Stimulated activated CD8-positive, alpha-beta memory T cell treated with anti-CD3 and anti-CD28 coated beads, Interleukin-15, amount 100 ng/mL, for 4 hours (primary cell): ENCODE results near the gene SHROOM3.
"Not testable (repeated sequence)": the region's sequence is repeated elsewhere in the genome, so short reads cannot be mapped to it uniquely, and the experiment has no call there.

Experiments
- DNase-seq, 2 donors: peaks; one replicate each; pipeline ENCODE4 v3.0.0-alpha.2; 2020; ENCODE audit warnings: low read depth in 2 of 2

Gene SHROOM3

DNA sequence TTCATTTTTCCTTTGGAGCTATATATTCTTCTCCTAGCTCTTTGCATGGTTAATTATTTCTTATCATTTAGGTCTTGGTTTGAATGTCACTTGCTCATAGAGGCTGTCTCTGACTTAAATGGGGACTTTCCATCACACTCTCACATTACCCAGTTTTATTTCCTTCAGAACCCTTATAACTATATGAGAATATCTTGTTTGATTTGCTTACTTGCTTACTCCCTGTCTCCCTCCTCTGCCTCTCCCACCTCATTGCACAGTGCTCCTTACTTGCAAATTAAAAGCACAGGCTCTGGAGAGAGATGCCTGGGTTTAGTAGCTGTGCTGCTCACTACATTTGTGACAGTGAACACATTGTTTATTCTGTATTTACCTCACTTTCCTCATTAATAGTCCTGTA, 288.3 kb downstream of the SHROOM3 start:
- DNase-seq, result no peak

DNA sequence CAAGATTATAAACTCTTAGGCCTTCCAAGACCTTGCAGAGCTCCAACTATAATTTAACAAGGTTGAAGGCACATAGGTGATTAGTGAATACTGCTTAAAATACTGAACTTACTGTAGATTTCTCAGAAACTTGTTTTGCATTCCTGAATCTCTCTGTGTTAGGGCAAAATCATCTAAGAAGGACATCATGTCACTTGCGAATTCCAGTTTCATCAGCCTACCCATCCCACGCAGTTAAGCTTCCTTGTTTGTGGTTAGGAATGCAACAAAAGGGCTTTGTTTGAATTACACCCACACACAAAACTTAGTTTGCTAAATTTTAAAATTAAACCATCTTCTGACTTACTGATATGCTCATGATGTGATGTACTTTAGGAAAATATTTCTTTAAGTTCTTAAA, 288.9 kb downstream of the SHROOM3 start:
- no peak for DNase-seq

DNA sequence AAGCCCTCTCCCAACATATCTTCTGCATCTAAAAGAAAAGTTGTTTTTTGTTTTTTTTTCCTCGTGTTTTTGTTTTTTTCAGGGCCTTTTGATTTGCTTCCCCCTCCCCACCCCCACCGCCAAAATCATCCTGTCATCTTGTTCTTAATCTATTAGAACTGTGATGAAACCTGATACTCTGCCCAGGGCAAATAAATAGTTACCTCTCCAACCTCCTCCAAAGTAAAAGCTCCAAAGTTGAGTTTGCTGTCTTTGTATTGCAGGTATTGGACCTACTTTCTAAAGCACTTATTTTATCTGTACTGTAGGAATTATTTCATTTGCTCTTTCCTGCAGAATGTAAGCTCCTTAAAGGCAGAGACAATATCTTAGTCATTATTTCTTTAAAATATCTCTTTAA, 290.0 kb downstream of the SHROOM3 start:
- no peak for DNase-seq

DNA sequence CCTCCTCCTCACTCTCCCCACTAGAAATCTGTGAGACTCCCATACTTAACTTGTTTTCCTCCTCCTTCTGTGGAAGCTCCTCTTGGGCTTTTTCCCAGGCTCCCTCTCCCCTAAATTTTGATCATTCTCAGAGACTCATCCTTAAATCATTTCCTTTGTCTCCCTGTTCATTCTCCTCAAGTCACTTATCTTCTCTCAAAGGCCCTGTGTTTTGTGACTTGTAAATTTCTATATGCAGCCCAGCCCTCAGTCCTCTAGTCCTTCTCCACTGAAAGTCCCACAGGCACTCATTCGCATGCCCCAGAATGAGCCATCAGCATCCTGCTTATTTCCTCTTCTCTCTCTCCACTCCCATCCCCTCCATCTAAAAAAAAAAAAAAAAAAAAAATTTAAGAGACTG, 291.1 kb downstream of the SHROOM3 start:
- DNase-seq, result no peak

DNA sequence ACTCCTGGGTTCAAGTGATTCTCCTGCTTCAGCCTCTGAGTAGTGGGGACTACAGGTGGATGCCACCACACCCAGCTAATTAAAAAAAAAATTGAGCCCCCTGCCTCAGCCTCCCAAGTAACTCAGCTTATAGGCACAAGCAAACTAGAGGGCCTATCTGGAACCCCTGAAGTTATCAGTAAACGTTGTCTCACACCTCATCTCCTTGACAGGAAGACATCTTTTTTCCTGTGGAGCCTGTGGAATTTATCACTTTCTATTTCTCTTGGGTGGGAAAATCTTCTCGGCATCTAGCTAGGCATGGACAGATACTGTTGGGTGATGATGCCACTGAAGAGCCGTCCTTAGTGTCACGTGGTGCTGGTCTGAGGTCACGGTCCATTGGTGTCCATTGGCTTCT, 291.6 kb downstream of the SHROOM3 start:
- no peak for DNase-seq

DNA sequence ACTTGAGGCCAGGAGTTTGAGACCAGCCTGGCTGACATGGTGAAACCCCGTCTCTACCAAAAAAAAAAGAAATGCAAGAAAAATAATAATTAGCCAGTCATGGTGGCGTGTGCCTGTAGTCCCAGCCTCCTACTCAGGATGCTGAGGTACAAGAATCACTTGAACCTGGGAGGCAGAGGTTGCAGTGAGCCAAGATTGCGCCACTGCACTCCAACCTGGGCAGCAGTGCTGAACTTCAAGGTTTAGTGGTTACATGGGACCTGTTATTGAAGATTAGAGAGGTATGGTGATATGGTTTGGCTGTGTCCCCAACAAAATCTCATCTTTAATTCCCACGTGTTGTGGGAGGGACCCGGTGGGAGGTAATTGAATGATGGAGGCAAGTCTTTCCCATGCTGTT, 292.9 kb downstream of the SHROOM3 start:
- not testable (repeated sequence) for DNase-seq

DNA sequence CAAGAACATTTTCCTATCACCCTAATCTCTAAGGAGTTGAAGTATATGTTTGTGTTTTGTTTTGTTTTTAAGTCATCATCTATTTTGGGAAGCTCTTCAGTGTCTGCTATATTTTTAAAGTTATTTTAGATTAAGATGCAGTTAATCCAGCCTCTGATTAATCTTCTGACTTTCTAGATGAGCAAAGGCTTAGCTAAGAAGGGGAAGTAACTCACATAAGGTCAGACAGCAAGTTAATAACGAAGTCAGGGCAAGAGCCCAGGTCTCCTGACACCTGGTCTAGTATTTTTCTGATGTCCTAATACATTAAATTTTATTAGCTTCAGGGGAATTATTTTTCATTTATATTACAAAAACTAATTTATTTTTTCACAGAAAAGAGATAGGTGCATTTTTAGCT, 294.4 kb downstream of the SHROOM3 start:
- DNase-seq, result no peak

DNA sequence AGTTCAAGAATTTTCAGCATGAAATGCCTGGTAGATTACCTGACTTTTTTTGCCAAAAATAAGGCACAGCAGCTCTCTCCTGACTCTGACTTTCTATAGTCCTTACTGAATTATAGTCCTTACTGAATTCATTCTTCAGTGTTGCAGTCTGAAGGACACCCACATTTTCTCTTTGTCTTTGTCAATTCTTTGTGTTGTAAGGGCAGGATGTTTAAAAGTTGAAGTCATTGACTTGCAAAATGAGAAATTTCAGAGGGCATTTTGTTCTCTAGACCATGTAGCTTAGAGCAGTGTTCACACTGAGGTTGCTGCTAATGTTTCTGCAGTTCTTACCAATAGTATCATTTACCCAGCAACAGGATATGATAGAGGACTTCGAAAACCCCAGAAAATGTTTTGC, 295.0 kb downstream of the SHROOM3 start:
- no peak for DNase-seq

DNA sequence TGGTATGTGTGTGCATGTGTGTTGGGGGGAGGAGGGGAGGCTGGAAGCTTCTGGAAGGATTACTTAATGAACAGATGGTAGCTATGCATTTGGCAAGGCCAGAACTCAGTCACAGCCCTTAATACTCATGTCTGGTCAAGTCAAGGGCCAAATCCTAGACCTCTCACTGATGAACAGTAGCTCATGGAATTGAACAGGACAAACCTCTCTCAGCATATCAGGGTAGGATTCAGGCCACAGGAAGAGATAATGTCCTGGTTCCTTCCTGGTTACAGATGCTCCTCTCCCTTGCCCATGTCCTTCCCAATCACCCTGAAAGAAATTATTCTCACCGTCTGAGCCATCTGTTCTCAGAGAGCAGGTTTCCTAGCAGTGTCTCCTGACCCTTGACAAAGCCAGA, 297.2 kb downstream of the SHROOM3 start:
- no peak for DNase-seq

DNA sequence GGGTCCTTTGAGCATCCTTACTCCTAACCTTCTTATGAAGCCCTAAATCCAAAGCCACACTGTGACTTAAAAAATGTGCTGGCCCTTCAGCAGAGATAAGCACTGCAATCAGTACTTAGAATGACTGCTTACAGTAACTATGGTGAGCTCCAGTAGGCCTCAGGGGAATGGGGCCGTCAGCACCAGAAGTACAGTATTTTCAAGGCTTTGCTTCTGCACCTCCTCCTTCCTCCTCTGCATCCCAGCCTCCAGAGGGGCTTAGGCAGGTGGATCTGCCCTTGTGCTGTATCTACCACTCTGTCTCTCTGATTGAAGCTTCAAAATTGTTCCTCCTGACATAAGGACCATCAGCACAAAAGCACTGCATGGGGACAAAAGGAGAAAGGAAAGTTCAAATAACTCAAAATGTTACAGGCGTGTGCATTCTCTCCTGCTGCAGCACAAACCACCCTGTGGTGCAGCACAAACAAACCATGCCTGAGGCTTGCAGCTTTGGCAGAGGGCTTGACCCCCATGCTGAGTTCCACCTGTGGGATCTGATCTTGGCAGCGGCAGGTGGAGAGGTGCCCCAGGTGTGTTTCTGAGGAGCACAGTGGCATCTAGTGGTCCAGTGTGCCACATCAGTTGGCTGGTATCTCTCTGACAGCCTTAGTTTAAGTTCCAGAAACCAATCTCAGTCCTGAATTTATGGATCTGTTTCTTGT, 298.2 kb downstream of the SHROOM3 start:
- DNase-seq, result no peak

DNA sequence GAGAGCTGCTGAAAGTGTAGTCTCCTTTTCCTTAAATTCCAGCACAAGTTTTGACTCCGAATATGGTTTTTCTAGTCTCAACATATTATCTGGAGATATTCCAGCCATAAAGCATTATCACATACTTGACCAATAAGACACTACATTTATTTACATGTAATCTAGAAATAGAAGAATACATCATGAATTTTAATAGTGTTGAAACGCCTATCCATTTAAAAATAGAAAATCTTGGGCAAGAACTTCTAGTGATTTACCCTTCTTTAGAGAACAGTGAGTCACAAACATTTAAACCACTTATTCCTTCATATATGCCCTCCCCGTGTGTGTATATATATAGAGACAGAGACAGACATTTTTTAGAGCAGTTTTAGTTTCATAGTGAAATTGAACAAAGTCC, 301.4 kb downstream of the SHROOM3 start:
- DNase-seq, result no peak

DNA sequence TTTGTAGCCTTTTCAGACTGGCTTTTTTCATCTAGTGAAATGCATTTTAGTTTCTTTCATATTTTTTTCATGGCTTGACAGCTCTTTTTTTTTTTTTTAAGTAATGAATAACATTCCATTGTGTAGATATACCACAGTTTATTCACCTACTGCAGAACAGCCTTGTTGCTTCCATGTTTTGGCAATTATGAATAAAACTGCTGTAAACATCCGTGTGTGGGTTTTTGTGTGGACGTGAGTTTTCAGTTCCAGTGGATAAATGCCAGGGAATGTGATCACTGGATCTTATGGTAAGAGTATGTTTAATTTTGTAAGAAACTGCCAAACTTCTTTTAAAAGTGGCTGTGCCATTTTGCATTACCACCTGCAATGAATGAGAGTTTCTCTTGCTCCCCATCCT, 302.2 kb downstream of the SHROOM3 start:
- no peak for DNase-seq

DNA sequence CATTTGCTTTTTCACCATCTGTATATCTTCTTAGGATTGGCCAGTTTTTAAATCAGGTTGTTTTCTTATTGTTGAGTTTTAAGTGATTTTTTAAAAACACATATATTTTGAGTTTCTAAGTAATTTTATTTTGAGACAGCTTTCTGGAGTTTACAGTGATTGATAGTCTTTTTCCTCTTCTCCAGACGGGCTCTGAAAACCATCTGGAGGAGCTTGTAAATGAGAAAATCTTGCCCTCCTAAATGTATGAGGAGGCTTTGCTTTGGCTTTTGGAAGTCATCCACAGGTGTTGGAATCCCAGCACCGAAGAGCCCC, 302.7 kb downstream of the SHROOM3 start:
- no peak for DNase-seq

DNA sequence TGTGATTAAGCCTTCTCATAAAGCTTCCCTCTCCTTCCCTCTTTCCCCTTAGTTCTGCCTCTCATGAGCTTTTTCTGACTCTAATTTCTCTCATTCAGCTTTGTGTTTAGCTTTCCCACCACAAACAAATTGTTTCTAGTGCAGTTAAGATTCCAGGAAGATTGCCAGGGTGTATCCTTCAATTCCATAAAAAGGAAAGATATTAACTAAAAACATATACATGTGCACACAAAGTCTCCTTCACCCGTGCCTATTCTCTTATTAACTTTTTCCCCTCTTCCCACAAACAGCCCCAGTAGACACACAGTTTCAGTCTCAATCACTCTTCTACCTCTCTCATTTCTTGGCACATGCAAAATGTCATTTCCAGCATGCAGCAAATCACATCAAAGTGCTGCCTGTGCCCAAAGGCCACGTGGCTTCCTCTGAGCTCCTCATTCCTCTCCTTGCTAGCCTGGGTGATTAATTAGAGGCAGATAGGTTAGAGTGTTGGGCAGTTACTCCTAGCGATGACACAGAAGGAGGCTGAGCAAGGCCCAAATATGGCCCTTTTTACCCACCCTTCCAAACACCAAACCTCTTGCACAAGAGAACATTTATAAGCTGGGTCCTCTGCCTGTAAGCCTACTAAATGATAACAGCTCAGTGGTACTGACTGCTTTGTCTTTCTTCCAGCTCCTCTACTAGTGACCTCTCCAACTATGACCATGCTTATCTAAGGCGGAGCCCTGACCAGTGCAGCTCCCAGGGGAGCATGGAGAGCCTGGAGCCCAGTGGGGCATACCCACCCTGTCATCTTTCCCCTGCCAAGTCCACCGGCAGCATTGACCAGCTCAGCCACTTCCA, 303.3 kb downstream of the SHROOM3 start:
- DNase-seq, result no peak

DNA sequence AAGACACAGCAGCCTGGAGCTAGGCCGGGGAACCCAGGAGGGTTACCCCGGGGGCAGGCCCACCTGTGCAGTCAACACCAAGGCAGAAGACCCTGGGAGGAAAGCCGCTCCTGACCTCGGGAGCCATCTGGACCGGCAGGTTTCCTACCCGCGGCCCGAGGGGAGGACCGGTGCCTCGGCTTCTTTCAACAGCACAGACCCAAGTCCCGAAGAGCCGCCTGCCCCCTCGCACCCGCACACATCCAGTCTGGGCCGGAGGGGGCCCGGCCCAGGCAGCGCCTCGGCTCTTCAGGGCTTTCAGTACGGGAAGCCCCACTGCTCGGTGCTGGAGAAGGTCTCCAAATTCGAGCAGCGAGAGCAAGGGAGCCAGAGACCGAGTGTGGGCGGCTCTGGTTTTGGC, 305.2 kb downstream of the SHROOM3 start:
- no peak for DNase-seq

DNA sequence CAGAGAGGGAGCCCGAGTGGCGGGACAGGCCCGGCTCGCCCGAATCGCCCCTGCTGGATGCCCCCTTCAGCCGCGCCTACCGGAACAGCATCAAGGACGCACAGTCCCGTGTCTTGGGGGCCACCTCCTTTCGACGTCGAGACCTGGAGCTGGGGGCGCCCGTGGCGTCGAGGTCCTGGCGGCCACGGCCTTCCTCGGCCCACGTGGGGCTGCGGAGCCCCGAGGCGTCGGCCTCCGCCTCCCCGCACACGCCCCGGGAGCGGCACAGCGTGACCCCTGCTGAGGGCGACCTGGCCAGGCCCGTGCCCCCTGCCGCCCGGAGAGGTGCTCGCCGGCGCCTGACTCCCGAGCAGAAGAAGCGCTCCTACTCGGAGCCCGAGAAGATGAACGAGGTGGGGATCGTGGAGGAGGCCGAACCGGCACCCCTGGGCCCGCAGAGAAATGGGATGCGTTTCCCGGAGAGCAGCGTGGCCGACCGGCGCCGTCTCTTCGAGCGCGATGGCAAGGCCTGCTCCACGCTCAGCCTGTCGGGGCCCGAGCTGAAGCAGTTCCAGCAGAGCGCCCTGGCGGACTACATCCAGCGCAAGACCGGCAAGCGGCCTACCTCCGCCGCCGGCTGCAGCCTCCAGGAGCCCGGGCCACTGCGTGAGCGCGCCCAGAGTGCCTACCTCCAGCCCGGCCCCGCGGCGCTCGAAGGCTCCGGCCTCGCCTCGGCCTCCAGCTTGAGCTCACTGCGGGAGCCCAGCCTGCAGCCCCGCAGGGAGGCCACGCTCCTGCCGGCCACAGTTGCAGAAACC, 306.0 kb downstream of the SHROOM3 start:
- no peak for DNase-seq

DNA sequence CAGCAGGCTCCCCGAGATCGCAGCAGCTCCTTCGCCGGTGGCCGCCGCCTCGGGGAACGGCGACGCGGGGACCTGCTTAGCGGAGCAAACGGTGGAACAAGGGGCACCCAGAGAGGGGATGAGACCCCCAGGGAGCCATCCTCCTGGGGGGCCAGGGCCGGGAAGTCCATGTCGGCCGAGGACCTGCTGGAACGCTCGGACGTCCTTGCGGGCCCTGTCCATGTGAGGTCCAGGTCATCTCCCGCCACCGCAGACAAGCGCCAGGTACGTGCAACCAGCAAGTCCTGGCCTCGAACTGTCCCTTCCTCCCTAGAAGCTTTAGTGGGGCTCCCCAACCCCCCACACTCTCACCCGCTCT, 306.6 kb downstream of the SHROOM3 start:
- DNase-seq, result no peak

DNA sequence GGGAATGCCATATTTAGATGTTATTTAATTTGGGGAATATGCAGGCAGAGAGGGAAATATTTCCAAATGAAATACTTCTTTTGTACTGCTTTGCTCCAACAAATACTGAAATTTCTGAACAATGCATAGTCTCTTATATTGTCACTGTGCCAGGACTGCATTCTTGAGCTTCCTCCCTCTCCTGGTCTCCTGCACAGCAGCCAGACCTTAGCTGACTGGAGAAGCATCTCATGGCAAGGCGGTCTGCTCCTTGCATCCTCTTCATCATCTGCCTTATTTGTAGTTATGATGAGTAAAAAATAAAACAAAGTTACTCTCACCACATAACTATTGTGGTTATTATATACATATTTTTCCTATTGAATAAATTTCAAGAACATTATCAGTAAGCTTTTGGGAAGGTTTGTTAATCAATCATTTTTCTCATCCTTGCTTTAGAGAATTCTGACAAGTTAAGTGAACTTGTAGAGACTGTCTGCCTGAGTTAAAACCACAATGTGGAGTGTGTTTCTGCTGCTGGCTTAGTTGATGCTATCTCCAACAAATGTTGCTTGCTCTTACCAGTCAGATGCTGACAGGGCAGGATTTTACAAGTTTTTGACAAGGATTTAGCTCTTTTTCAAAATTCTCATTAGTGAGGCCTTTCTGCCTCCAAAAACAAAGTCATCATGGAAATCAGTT, 309.4 kb downstream of the SHROOM3 start:
- no peak for DNase-seq

DNA sequence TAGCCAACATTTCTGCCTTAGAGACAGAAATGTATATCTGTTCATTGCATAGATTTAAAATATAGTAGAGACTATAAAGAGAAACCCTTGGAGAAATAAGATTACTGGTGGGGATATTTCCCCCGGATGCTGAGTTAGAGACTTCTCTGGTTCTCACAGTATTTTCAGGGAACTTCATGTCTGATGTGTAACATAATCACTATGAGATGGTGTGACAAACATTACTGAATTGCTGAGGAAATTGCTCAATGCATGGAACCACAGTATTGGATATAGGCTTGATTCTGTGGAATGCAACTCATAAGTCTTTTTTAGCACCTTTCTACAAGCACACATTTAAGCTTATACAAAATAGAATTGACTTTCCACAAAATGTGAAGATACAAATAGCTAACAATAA, 310.2 kb downstream of the SHROOM3 start:
- DNase-seq, result no peak

DNA sequence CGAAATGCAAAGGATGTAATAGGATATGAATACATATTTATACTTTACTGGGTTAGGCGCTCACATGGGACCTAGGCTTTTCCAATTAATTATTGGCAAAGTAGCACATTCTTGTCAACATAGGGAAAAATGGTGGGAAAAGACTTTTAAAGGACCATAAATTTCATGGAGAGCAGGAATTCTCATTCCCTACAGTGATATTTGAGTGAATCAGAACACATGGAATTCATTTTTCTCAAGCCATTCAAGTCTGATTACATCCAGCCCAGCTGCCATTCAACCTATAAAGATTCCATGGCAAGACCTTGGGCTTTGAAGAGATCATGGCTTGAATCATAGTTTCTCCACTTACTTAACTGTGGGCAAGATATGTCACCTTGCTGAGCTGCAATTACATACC, 312.5 kb downstream of the SHROOM3 start:
- no peak for DNase-seq

DNA sequence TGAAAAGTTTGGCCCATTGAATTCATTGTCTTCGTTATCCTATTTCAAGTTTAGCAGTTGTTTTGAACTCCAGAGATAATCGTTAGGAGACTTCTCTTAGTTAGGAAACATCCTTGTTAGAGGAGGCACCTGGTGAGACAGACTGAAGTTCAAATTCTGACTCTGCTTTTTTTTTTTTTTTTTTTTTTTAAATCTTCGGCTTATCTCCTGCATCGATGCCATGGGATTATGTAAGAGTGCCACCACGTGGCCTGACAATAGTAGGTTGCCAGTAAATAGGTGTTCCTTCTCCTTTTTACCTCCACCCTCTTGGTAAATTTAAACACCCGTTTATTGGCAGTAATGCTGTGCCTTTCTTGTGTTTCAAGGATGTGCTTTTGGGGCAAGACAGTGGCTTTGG, 313.6 kb downstream of the SHROOM3 start:
- DNase-seq, result no peak

DNA sequence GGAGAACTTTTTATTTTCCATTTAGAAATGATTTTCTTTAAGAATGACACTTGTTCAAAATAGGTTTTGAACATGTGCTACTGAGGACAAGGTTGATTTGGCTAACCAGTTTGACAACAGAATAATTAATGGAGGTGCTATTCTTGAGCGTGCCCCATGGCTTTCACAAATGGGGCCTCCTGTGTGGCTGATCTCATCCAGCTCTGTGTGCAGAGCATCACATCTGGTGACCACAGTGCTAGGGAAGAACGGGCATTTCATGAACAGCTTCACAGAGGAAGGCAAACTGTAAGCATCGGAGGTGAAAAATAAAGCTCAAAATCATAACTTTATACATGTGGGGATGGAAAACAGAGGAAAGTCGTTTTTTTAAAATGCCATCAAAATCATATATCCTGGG, 314.3 kb downstream of the SHROOM3 start:
- no peak for DNase-seq
